ENCODE measurements around the gene ARHGAP18.

- no peak for TF ChIP-seq CTCF (conservative IDR thresholded peaks at IDR 0.05; ENCODE audit: low read depth in 2 of 2)
- TF ChIP-seq EZH2 (IDR thresholded peaks at IDR 0.05; ENCODE audit: low read depth, unreplicated experiment), result no peak
- TF ChIP-seq REST (IDR thresholded peaks at IDR 0.05; ENCODE audit: unreplicated experiment), result no peak
- TF ChIP-seq POLR2AphosphoS5 (IDR thresholded peaks at IDR 0.05; ENCODE audit: low read depth), result no peak
Measured at GRCh38 chr6:129691043-129691640, 18.8 kb downstream of the ARHGAP18 start.
